Neural cell (in vitro differentiated cells): ENCODE data around the gene TAF5L. TPM values are rescaled to one million over a fixed set of nuclear protein-coding genes. Genes with fewer than 3 reads are reported as not detected.

Experiments used
- H2AFZ ChIP-seq: fragments of 200-600, 300-800 bp; sonication (generic), shearing (Covaris generic); 2 replicates; pipeline ENCODE4 v1.6.0; 2014; ENCODE audit warnings: low read depth, mild to moderate bottlenecking, antibody characterized with exemption, low read length, moderate library complexity
- H3F3A ChIP-seq: fragments of 200-600 bp; shearing (Covaris generic); 2 replicates; pipeline ENCODE4 v1.6.1; 2016; ENCODE audit warnings: mild to moderate bottlenecking, moderate library complexity, mixed read lengths, antibody characterized with exemption, low read length; ENCODE audit not compliant: insufficient read depth, poor library complexity, severe bottlenecking
- H3K27ac ChIP-seq: fragments of 200-600, 300-800 bp; sonication (generic), shearing (Covaris generic); 2 replicates; pipeline ENCODE4 v1.5.1; 2014; ENCODE audit warnings: mild to moderate bottlenecking, low read length, moderate library complexity
- H3K27me3 ChIP-seq: fragments of 300-800, 200-600 bp; sonication (generic), shearing (Covaris generic); 2 replicates; pipeline ENCODE4 v1.6.0; 2014; ENCODE audit warnings: mild to moderate bottlenecking, low read depth, low read length, moderate library complexity; ENCODE audit not compliant: insufficient read depth
- H3K36me3 ChIP-seq: fragments of 300-800, 200-600 bp; sonication (generic), shearing (Covaris generic); 2 replicates; pipeline ENCODE4 v1.5.1; 2014; ENCODE audit warnings: mild to moderate bottlenecking, antibody characterized with exemption, low read length, moderate library complexity; ENCODE audit not compliant: insufficient read depth
- H3K4me2 ChIP-seq: fragments of 300-800, 200-600 bp; sonication (generic), shearing (Covaris generic); 2 replicates; pipeline ENCODE4 v1.6.0; 2014; ENCODE audit warnings: mild to moderate bottlenecking, low read length
- H3K4me3 ChIP-seq: fragments of 300-800, 200-600 bp; sonication (generic), shearing (Covaris generic); 2 replicates; pipeline ENCODE4 v1.5.1; 2014; ENCODE audit warnings: mild to moderate bottlenecking, low read length, moderate library complexity
- H3K79me2 ChIP-seq: fragments of 200-600 bp; shearing (Covaris generic); replicated peaks from 2 replicates; pipeline ENCODE4 v1.6.0; 2014; ENCODE audit warnings: mild to moderate bottlenecking, low read length, moderate library complexity; ENCODE audit not compliant: insufficient read depth
- H3K9ac ChIP-seq: fragments of 300-800, 200-600 bp; sonication (generic), shearing (Covaris generic); 2 replicates; pipeline ENCODE4 v1.6.1; 2016; ENCODE audit warnings: mild to moderate bottlenecking, low read length, mixed read lengths
- H3K9me2 ChIP-seq: fragments of 200-600 bp; shearing (Covaris generic); 2 replicates; pipeline ENCODE4 v1.6.1; 2016; ENCODE audit warnings: mild to moderate bottlenecking, low read length, mixed read lengths; ENCODE audit not compliant: insufficient read depth
- H3K9me3 ChIP-seq: fragments of 200-600, 300-800 bp; sonication (generic), shearing (Covaris generic); 2 replicates; pipeline ENCODE4 v1.6.1; 2016; ENCODE audit warnings: mild to moderate bottlenecking, mixed run types, low read length, moderate library complexity, mixed read lengths
- H4K20me1 ChIP-seq: fragments of 200-600 bp; shearing (Covaris generic); 2 replicates; pipeline ENCODE4 v1.6.1; 2016; ENCODE audit warnings: mild to moderate bottlenecking, mixed run types; ENCODE audit not compliant: insufficient read depth
- CTCF ChIP-seq: fragments of 450-650 bp; IDR thresholded peaks from 2 replicates; pipeline ENCODE4 v1.5.1; 2014; ENCODE audit warnings: antibody characterized with exemption, mild to moderate bottlenecking, moderate library complexity; ENCODE audit not compliant: poor library complexity, severe bottlenecking
- EP300 ChIP-seq: fragments of 450-650 bp; conservative IDR thresholded peaks from 2 replicates; pipeline ENCODE4 v1.6.1; 2014; ENCODE audit warnings: antibody characterized with exemption, mild to moderate bottlenecking, moderate library complexity; ENCODE audit not compliant: poor library complexity, severe bottlenecking
- EZH2 ChIP-seq: fragments of 200-600, 300-800 bp; shearing (Covaris generic), sonication (generic); IDR thresholded peaks from 2 replicates; pipeline ENCODE4 v1.6.1; 2014; ENCODE audit warnings: antibody characterized with exemption, low read length, borderline replicate concordance, mild to moderate bottlenecking; ENCODE audit not compliant: insufficient read depth, poor library complexity, severe bottlenecking
- MXI1 ChIP-seq: fragments of 450-650 bp; conservative IDR thresholded peaks from 2 replicates; pipeline ENCODE4 v1.6.1; 2014; ENCODE audit warnings: antibody characterized with exemption, mild to moderate bottlenecking; ENCODE audit not compliant: poor library complexity, severe bottlenecking
- POLR2AphosphoS5 ChIP-seq: IDR thresholded peaks from 2 replicates; pipeline ENCODE4 v1.6.1; 2012
- RAD21 ChIP-seq: fragments of 450-650 bp; conservative IDR thresholded peaks from 2 replicates; pipeline ENCODE4 v1.6.1; 2014; ENCODE audit warnings: antibody characterized with exemption, mild to moderate bottlenecking, moderate library complexity
- REST ChIP-seq: IDR thresholded peaks from 2 replicates; pipeline ENCODE4 v1.6.1; 2012; ENCODE audit warnings: borderline replicate concordance
- SMC3 ChIP-seq: fragments of 450-650 bp; conservative IDR thresholded peaks from 2 replicates; pipeline ENCODE4 v1.6.1; 2014; ENCODE audit warnings: antibody characterized with exemption, mild to moderate bottlenecking, moderate library complexity; ENCODE audit not compliant: poor library complexity
- TAF1 ChIP-seq: IDR thresholded peaks from 2 replicates; pipeline ENCODE4 v1.6.1; 2012; ENCODE audit warnings: low read depth
- polyA plus RNA-seq: library from polyadenylated mRNA; depleted of rRNA; stranded (reverse); fragments of >200 nt; gene quantifications from 2 replicates; pipeline ENCODE4 v1.2.3, GENCODE V29; 2014

Gene TAF5L
- polyA plus RNA-seq, 1 donor from 2014 or later = 18.5 TPM

DNA sequence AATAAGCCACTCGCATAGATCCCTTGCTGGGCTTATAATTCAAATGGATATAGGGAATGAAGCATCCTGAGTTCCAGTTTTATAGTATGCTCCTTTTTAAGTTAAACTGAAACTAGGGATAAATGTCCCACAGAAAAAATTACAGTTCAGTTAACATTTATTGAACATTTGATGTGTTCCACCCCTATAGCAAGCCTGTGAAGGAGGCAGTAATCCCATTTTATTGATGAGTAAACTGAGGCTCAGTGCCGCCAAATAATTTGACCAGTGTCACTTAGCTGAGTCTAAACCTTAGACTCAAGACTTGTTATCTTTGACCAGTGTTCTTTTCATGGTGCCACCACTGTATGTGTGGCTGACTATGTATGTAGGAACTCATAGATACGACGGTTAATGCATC, 22.5 kb upstream of the TAF5L start:
- H3K9me2 ChIP-seq = no peaks in the 10 kb centered on the region
- peaks cover 17% of the 10 kb centered on the region for H3K36me3 ChIP-seq

GRCh38 chr1:229645324-229645993, 19.5 kb upstream of the TAF5L start:
- H3K9me2 ChIP-seq = no peaks in the 10 kb centered on the region
- H3K4me3 ChIP-seq = no peak overlapping the region
- no peak overlapping the region for H2AFZ ChIP-seq
- H3K9me3 ChIP-seq = no peaks in the 10 kb centered on the region
- H3K27ac ChIP-seq = no peak overlapping the region
- H3K79me2 ChIP-seq = no peaks in the 10 kb centered on the region
- H3K27me3 ChIP-seq = no peaks in the 10 kb centered on the region
- peaks cover 12% of the 10 kb centered on the region for H3K36me3 ChIP-seq
- no peak overlapping the region for H3K4me2 ChIP-seq
- no peak overlapping the region for H3K9ac ChIP-seq
- H4K20me1 ChIP-seq = no peaks in the 10 kb centered on the region
- H3F3A ChIP-seq = no peaks in the 10 kb centered on the region
- TF ChIP-seq TAF1 (no peak), RAD21 (no peak), CTCF (no peak), SMC3 (no peak), EZH2 (no peak)

More for the DNA sequence above, 22.5 kb upstream of the TAF5L start:
- Histone ChIP-seq H3K9ac (no peak overlapping the region), H3K27me3 (no peaks in the 10 kb centered on the region), H3K4me2 (no peak overlapping the region), H2AFZ (no peak overlapping the region), H3F3A (no peaks in the 10 kb centered on the region), H3K9me3 (no peaks in the 10 kb centered on the region), H4K20me1 (no peaks in the 10 kb centered on the region), H3K4me3 (no peak overlapping the region), H3K79me2 (no peaks in the 10 kb centered on the region), H3K27ac (no peak overlapping the region)
- no peak for TF ChIP-seq TAF1
- no peak for TF ChIP-seq EP300
- no peak for TF ChIP-seq RAD21
- TF ChIP-seq POLR2AphosphoS5 = no peak
- no peak for TF ChIP-seq SMC3
- TF ChIP-seq CTCF = no peak
- no peak for TF ChIP-seq REST
- TF ChIP-seq EZH2 = no peak
- TF ChIP-seq MXI1 = no peak
